GM18519 (cell line): ENCODE results near the gene KCTD5.
"Not testable (repeated sequence)": the region's sequence is repeated elsewhere in the genome, so short reads cannot be mapped to it uniquely, and the experiment has no call there.

Source experiments
- ATAC-seq: cut with Tn5 transposase; IDR thresholded peaks from one replicate; pipeline ENCODE4 v1.9.1; 2021; ENCODE audit warnings: mild to moderate bottlenecking, moderate library complexity; ENCODE audit not compliant: unreplicated experiment, low FRiP score

Gene KCTD5

GRCh38 chr16:2671741-2672140, 10.6 kb upstream of the KCTD5 start:
- no peak for ATAC-seq

- ATAC-seq = peak; percentile 85
Measured at GRCh38 chr16:2673066-2673999, 9.0 kb upstream of the KCTD5 start.

- ATAC-seq = no peak
Measured at GRCh38 chr16:2675021-2675420, 7.3 kb upstream of the KCTD5 start.

- no peak for ATAC-seq
Measured at GRCh38 chr16:2675714-2676113, 6.6 kb upstream of the KCTD5 start.

GRCh38 chr16:2676937-2677336, 5.4 kb upstream of the KCTD5 start:
- not testable (repeated sequence) for ATAC-seq

GRCh38 chr16:2678206-2678965, 3.9 kb upstream of the KCTD5 start:
- ATAC-seq = not testable (repeated sequence)

- not testable (repeated sequence) for ATAC-seq
Measured at GRCh38 chr16:2679902-2680301, 2.4 kb upstream of the KCTD5 start.

- ATAC-seq = not testable (repeated sequence)
Measured at GRCh38 chr16:2680360-2680759, 2.0 kb upstream of the KCTD5 start.

GRCh38 chr16:2683041-2683440, 718 bp downstream of the KCTD5 start:
- ATAC-seq = not testable (repeated sequence)

GRCh38 chr16:2686075-2686474, 3.8 kb downstream of the KCTD5 start:
- not testable (repeated sequence) for ATAC-seq

GRCh38 chr16:2686912-2687507, 4.7 kb downstream of the KCTD5 start:
- peak; percentile 36 for ATAC-seq

GRCh38 chr16:2687531-2688308, 5.4 kb downstream of the KCTD5 start:
- no peak for ATAC-seq

GRCh38 chr16:2689422-2689821, 7.1 kb downstream of the KCTD5 start:
- not testable (repeated sequence) for ATAC-seq

- ATAC-seq = no peak
Measured at GRCh38 chr16:2689968-2690801, 7.9 kb downstream of the KCTD5 start.

- ATAC-seq = no peak
Measured at GRCh38 chr16:2690852-2691251, 8.5 kb downstream of the KCTD5 start.

GRCh38 chr16:2691491-2692248, 9.3 kb downstream of the KCTD5 start:
- ATAC-seq = no peak

- no peak for ATAC-seq
Measured at GRCh38 chr16:2692251-2692947, 10.1 kb downstream of the KCTD5 start.
